Tibial artery (tissue), 4 donors: ENCODE results near the gene UNC79.

Source experiments
- DNase-seq, 2 donors: peaks; one replicate each; pipeline ENCODE4 v3.0.0-alpha.2; 2019
- H3K27ac ChIP-seq, 2 donors: fragments of 200-600 bp; sonication (generic) in 1 of 2; 1 replicate in 1 of 2; 2 replicates in 1 of 2; pipeline ENCODE4 v1.5.1; 2018 to 2019; ENCODE audit warnings: mild to moderate bottlenecking in 1 of 2
- H3K27me3 ChIP-seq, 2 donors: fragments of 200-600 bp; sonication (generic) in 1 of 2; one replicate each; pipeline versions ENCODE4 v1.5.1 to v1.6.0; 2016 to 2019
- H3K36me3 ChIP-seq, 3 donors: fragments of 200-600 bp; sonication (generic) in 2 of 3; one replicate each; pipeline ENCODE4 v1.5.1; 2016 to 2019; ENCODE audit warnings: mild to moderate bottlenecking in 2 of 3
- H3K4me1 ChIP-seq, 4 donors: fragments of 200-600 bp; sonication (generic) in 2 of 4; 1 replicate in 3 of 4; 2 replicates in 1 of 4; pipeline ENCODE4 v1.5.1; 2016 to 2019
- H3K4me3 ChIP-seq, 2 donors: fragments of 200-600 bp; sonication (generic) in 1 of 2; 1 replicate in 1 of 2; 2 replicates in 1 of 2; pipeline ENCODE4 v1.5.1; 2018 to 2019; ENCODE audit warnings: mild to moderate bottlenecking in 2 of 2
- H3K9me3 ChIP-seq, 3 donors: fragments of 200-600 bp; sonication (generic) in 1 of 3; one replicate each; pipeline ENCODE4 v1.5.1; 2016 to 2019
- CTCF ChIP-seq, 2 experiments: fragments of 200-600 bp in 1 of 2; fragments of 450-650 bp in 1 of 2; IDR thresholded peaks; one replicate each; pipeline ENCODE4 v1.5.1; 2017 to 2019; ENCODE audit warnings: antibody characterized with exemption in 2 of 2, mild to moderate bottlenecking in 1 of 2, moderate library complexity in 1 of 2
- intact Hi-C: fragments of 100-400 bp; cut with DNase I; formaldehyde crosslinking; loops from one replicate; pipeline ENCODE4 v1.15.0; 2023; ENCODE audit warnings: low total_unique reads

UNC79 gene

GRCh38 chr14:93702946-93703345 is 272.2 kb downstream of the UNC79 start:
- TF ChIP-seq CTCF (IDR thresholded peaks at IDR 0.05), result no peak
- H3K9me3 ChIP-seq, result peaks cover 0 to 7% (median 6%) of the 10 kb centered on the region in 3 donors
- peaks cover 0 to 8% of the 10 kb centered on the region in 2 donors for H3K27me3 ChIP-seq
- DNase-seq, result no peak
- intact Hi-C loops, result no loop called here
- no peak overlapping the region for H3K27ac ChIP-seq
- H3K4me1 ChIP-seq, result no peaks in the 10 kb centered on the region
- no peak overlapping the region for H3K4me3 ChIP-seq
- no peaks in the 10 kb centered on the region for H3K36me3 ChIP-seq

- DNase-seq, result peak in 1 of 2 donors; percentile 39
- H3K27me3 ChIP-seq, result peaks cover 0 to 8% of the 10 kb centered on the region in 2 donors
- no peak overlapping the region for H3K27ac ChIP-seq
- H3K9me3 ChIP-seq, result peaks cover 0 to 6% (median 5%) of the 10 kb centered on the region in 3 donors
- no peak overlapping the region for H3K4me3 ChIP-seq
- intact Hi-C loops, result no loop called here
- no peaks in the 10 kb centered on the region for H3K4me1 ChIP-seq
- H3K36me3 ChIP-seq, result no peaks in the 10 kb centered on the region
- no peak for TF ChIP-seq CTCF (IDR thresholded peaks at IDR 0.05)
Measured at GRCh38 chr14:93703941-93704340, 273.2 kb downstream of the UNC79 start.

- DNase-seq, result no peak
- Histone ChIP-seq H3K27me3 (peaks cover 0 to 8% of the 10 kb centered on the region in 2 donors), H3K27ac (no peak overlapping the region), H3K4me3 (no peak overlapping the region), H3K4me1 (no peaks in the 10 kb centered on the region), H3K9me3 (peaks cover 0 to 5% (median 2%) of the 10 kb centered on the region in 3 donors), H3K36me3 (no peaks in the 10 kb centered on the region)
- TF ChIP-seq CTCF (IDR thresholded peaks at IDR 0.05), result no peak
- intact Hi-C loops, result no loop called here
Measured at GRCh38 chr14:93705513-93706156, 274.9 kb downstream of the UNC79 start.

GRCh38 chr14:93706360-93706955 is 275.7 kb downstream of the UNC79 start:
- intact Hi-C loops, result no loop called here
- no peaks in the 10 kb centered on the region for H3K9me3 ChIP-seq
- DNase-seq, result no peak
- no peaks in the 10 kb centered on the region for H3K36me3 ChIP-seq
- H3K4me3 ChIP-seq, result no peak overlapping the region
- no peaks in the 10 kb centered on the region for H3K4me1 ChIP-seq
- peaks cover 0 to 8% of the 10 kb centered on the region in 2 donors for H3K27me3 ChIP-seq
- H3K27ac ChIP-seq, result no peak overlapping the region
- TF ChIP-seq CTCF (IDR thresholded peaks at IDR 0.05), result no peak

GRCh38 chr14:93707475-93707874 is 276.7 kb downstream of the UNC79 start:
- no peak for DNase-seq
- intact Hi-C loops, result no loop called here
- peaks cover 0 to 9% of the 10 kb centered on the region in 2 donors for H3K27me3 ChIP-seq
- TF ChIP-seq CTCF (IDR thresholded peaks at IDR 0.05), result no peak
- no peaks in the 10 kb centered on the region for H3K9me3 ChIP-seq
- H3K4me1 ChIP-seq, result no peaks in the 10 kb centered on the region
- no peaks in the 10 kb centered on the region for H3K36me3 ChIP-seq
- no peak overlapping the region for H3K27ac ChIP-seq
- no peak overlapping the region for H3K4me3 ChIP-seq
